K562 (cell line): ENCODE measurements around the gene MITF. TPM values are rescaled to one million over a fixed set of nuclear protein-coding genes. Genes with fewer than 3 reads are reported as not detected.

Experiments used
- ATF2 ChIP-seq: sonication (generic); formaldehyde crosslinking; IDR thresholded peaks from 2 replicates; pipeline ENCODE4 v1.8.1; 2022; ENCODE audit warnings: missing genetic modification reagents
- EWSR1 ChIP-seq: fragments of 450-650 bp; IDR thresholded peaks from 2 replicates; pipeline ENCODE4 v1.6.1; 2018; ENCODE audit warnings: borderline replicate concordance, mild to moderate bottlenecking, low read depth, moderate library complexity; ENCODE audit not compliant: partially characterized antibody
- KLF13 ChIP-seq: fragments of 450-650 bp; IDR thresholded peaks from 2 replicates; pipeline ENCODE4 v1.6.1; 2016; ENCODE audit warnings: missing genetic modification characterization, low read depth, mild to moderate bottlenecking, missing compliant biosample characterization, moderate library complexity, borderline replicate concordance
- SIN3A ChIP-seq, 2 experiments: fragments of 150-350 bp in 1 of 2; IDR thresholded peaks; 2 replicates each; pipeline ENCODE4 v1.6.1; 2011 to 2016; ENCODE audit warnings: borderline replicate concordance in 2 of 2, low read depth in 2 of 2, low read length in 2 of 2, mild to moderate bottlenecking in 2 of 2, moderate library complexity in 2 of 2; ENCODE audit not compliant: control insufficient read depth in 1 of 2
- ZFP1 ChIP-seq: fragments of 450-650 bp; formaldehyde crosslinking; IDR thresholded peaks from 2 replicates; pipeline ENCODE4 v1.4.0; 2020; ENCODE audit warnings: mild to moderate bottlenecking, mixed read lengths
- ZNF165 ChIP-seq: fragments of 250-450 bp; sonication (Bioruptor Pico); IDR thresholded peaks from 2 replicates; pipeline ENCODE4 v1.4.0; 2020; ENCODE audit warnings: borderline replicate concordance
- polyA plus RNA-seq, 8 experiments: library from polyadenylated mRNA; depleted of rRNA in 4 of 8; stranded (reverse) in 5 of 8; unstranded in 3 of 8; fragments of >200 nt; fragmentation: Nextera tagmentation in 2 of 8; fragmentation: Illumina TruSeq in 1 of 8; extraction: Ambion mirVana in 2 of 8; extraction: Trizol in 1 of 8; gene quantifications; 2 replicates each; pipeline versions ENCODE4 v1.2.1 to v1.2.3, GENCODE V29; 2011 to 2014; ENCODE audit warnings: inconsistent platforms in 1 of 8, missing spikeins in 1 of 8
- total RNA-seq, 7 experiments: library from RNA; depleted of rRNA in 6 of 7; stranded (reverse); fragments of >200 nt in 6 of 7; fragmentation: Illumina TruSeq in 2 of 7; extraction: Trizol in 2 of 7; gene quantifications; 2 replicates each; pipeline versions ENCODE4 v1.2.1 to v1.2.3, GENCODE V29; 2011 to 2021; ENCODE audit warnings: low replicate concordance in 1 of 7
- TF ChIP-seq, protein P1 (sequence below), 2 experiments: fragments of 450-650 bp; conservative IDR thresholded peaks; 2 replicates each; pipeline ENCODE4 v1.6.1; 2017; ENCODE audit warnings: mild to moderate bottlenecking in 2 of 2, moderate library complexity in 2 of 2
- TF ChIP-seq, protein P2 (sequence below), 2 experiments: fragments of 200-800 bp in 1 of 2; sonication (Bioruptor generic) in 1 of 2; sonication (generic) in 1 of 2; formaldehyde crosslinking in 1 of 2; IDR thresholded peaks in 1 of 2; conservative IDR thresholded peaks in 1 of 2; 2 replicates each; pipeline versions ENCODE4 v1.5.0 to v1.6.1; 2016 to 2020; ENCODE audit warnings: missing compliant biosample characterization in 1 of 2, missing genetic modification characterization in 1 of 2, missing genetic modification reagents in 1 of 2

Gene MITF
- total and polyA plus RNA-seq, 9 of the 15 experiments (the other 6 are each of a cell fraction or from before 2014, with no cell fraction given) = 5.6 to 14.9 (median 11.1) TPM

- TF ChIP-seq, protein P1, sequence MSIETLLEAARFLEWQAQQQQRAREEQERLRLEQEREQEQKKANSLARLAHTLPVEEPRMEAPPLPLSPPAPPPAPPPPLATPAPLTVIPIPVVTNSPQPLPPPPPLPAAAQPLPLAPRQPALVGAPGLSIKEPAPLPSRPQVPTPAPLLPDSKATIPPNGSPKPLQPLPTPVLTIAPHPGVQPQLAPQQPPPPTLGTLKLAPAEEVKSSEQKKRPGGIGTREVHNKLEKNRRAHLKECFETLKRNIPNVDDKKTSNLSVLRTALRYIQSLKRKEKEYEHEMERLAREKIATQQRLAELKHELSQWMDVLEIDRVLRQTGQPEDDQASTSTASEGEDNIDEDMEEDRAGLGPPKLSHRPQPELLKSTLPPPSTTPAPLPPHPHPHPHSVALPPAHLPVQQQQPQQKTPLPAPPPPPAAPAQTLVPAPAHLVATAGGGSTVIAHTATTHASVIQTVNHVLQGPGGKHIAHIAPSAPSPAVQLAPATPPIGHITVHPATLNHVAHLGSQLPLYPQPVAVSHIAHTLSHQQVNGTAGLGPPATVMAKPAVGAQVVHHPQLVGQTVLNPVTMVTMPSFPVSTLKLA (conservative IDR thresholded peaks at IDR 0.05) = no peak
- TF ChIP-seq ZFP1 (no peak), EWSR1 (no peak), ZNF165 (CRISPR knock-in tag) (no peak), KLF13 (tag) (no peak), ATF2 (CRISPR knock-in tag) (no peak), SIN3A (IDR thresholded peaks at IDR 0.05; ENCODE audit: borderline replicate concordance in 2 of 2, control insufficient read depth in 1 of 2, low read depth in 2 of 2, low read length in 2 of 2) (no peak)
- TF ChIP-seq, protein P2, sequence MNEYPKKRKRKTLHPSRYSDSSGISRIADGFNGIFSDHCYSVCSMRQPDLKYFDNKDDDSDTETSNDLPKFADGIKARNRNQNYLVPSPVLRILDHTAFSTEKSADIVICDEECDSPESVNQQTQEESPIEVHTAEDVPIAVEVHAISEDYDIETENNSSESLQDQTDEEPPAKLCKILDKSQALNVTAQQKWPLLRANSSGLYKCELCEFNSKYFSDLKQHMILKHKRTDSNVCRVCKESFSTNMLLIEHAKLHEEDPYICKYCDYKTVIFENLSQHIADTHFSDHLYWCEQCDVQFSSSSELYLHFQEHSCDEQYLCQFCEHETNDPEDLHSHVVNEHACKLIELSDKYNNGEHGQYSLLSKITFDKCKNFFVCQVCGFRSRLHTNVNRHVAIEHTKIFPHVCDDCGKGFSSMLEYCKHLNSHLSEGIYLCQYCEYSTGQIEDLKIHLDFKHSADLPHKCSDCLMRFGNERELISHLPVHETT (CRISPR knock-in tag; conservative IDR thresholded peaks at IDR 0.05 in 1 of 2, IDR thresholded peaks at IDR 0.05 in 1 of 2) = no peak
Observed at GRCh38 chr3:69806735-69807438, 67.6 kb downstream of the MITF start (continued).
